Karpas-422 (cell line): Measurements from ENCODE around the gene PDE8B. TPM values are rescaled to one million over a fixed set of nuclear protein-coding genes. Genes with fewer than 3 reads are reported as not detected.

ENCODE experiments used
- DNase-seq: peaks from one replicate; pipeline ENCODE4 v3.0.0-alpha.2; 2015
- H2AFZ ChIP-seq: fragments of 200-600 bp; sonication (generic); 2 replicates; pipeline ENCODE4 v1.6.1; 2014; ENCODE audit warnings: antibody characterized with exemption, low read length, mixed read lengths
- H3K27ac ChIP-seq: fragments of 200-600 bp; sonication (generic); 2 replicates; pipeline ENCODE4 v1.5.1; 2014; ENCODE audit warnings: mild to moderate bottlenecking, low read length, moderate library complexity
- H3K27me3 ChIP-seq: fragments of 200-600 bp; sonication (generic); 2 replicates; pipeline ENCODE4 v1.6.1; 2014; ENCODE audit warnings: low read length, mixed read lengths
- H3K36me3 ChIP-seq: fragments of 200-600 bp; sonication (generic); 2 replicates; pipeline ENCODE4 v1.6.1; 2014; ENCODE audit warnings: low read length, mixed read lengths; ENCODE audit not compliant: insufficient read depth
- H3K4me1 ChIP-seq: fragments of 200-600 bp; sonication (generic); 2 replicates; pipeline ENCODE4 v1.6.1; 2014; ENCODE audit warnings: mild to moderate bottlenecking, low read length, mixed read lengths
- H3K4me2 ChIP-seq: fragments of 200-600 bp; sonication (generic); 2 replicates; pipeline ENCODE4 v1.6.1; 2014; ENCODE audit warnings: low read length, low read depth, mild to moderate bottlenecking; ENCODE audit not compliant: poor library complexity, severe bottlenecking
- H3K4me3 ChIP-seq: fragments of 200-600 bp; sonication (generic); 2 replicates; pipeline ENCODE4 v1.5.1; 2014; ENCODE audit warnings: mild to moderate bottlenecking, antibody characterized with exemption, low read length, mixed read lengths
- H3K79me2 ChIP-seq: fragments of 200-600 bp; sonication (generic); 2 replicates; pipeline ENCODE4 v1.6.1; 2014; ENCODE audit warnings: mild to moderate bottlenecking, low read length, mixed read lengths
- H3K9ac ChIP-seq: fragments of 200-600 bp; sonication (generic); 2 replicates; pipeline ENCODE4 v1.6.0; 2014; ENCODE audit warnings: low read length
- H3K9me2 ChIP-seq: fragments of 200-600 bp; sonication (generic), shearing (Covaris generic); replicated peaks from 2 replicates; pipeline ENCODE4 v1.6.0; 2014; ENCODE audit warnings: mild to moderate bottlenecking, low read length, moderate library complexity; ENCODE audit not compliant: insufficient read depth
- H3K9me3 ChIP-seq: fragments of 300-700, 200-600 bp; sonication (generic); 2 replicates; pipeline ENCODE4 v1.6.1; 2014; ENCODE audit warnings: low read length, mixed read lengths
- H4K20me1 ChIP-seq: fragments of 200-600 bp; sonication (generic); 2 replicates; pipeline ENCODE4 v1.6.1; 2014; ENCODE audit warnings: mild to moderate bottlenecking, antibody characterized with exemption, low read length, low read depth; ENCODE audit not compliant: insufficient read depth
- total RNA-seq: library from RNA; depleted of rRNA; stranded (reverse); fragments of >200 nt; shearing (Covaris generic); gene quantifications from 2 replicates; pipeline ENCODE4 v1.2.3, GENCODE V29; 2014; ENCODE audit warnings: low replicate concordance

The PDE8B gene
- total RNA-seq, 1 experiment from 2014 or later, result 0.15 TPM

DNA sequence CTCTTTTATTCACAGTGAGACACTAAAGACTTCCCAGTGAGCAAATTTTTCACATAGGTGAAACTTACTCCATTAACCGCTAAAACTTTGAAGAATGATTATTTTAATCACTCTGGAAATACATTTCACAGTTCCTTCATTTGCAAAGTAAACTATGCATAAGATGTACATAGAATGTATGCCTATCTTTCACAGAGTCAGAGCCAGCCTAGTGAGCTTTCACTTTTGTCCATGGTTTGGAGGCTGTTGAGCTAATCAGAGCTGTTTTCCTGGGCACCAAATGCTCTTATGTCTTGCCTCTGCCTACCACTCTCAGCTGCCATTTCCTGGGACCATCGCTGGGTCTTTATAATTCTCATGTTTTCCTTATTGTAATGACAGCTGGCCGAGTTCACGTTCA, 67.3 kb downstream of the PDE8B start:
- Histone ChIP-seq H3K36me3 (no peaks in the 10 kb centered on the region), H3K79me2 (no peaks in the 10 kb centered on the region), H3K9ac (no peak overlapping the region)

DNA sequence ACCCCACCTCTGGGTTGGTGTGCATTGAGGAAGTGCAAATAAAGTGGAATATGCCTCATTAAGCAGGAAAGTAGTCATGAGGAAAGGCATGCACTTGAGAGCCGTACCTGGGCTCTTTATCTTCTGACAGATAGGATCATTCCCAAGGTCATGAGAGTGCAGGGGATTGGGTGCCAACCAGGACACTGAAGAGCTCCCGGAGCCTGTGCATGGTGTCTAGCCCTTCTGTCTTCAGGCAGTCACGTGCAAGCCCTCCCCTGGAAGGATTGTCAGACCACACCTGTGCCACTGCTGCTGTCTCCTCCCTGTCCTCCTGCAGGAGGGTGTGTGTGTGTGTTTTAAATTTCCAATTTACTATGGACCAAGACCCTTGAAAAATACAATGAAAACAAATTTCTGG, 69.6 kb downstream of the PDE8B start:
- H3K9ac ChIP-seq, result no peak overlapping the region
- no peak overlapping the region for H3K4me3 ChIP-seq
- H3K79me2 ChIP-seq, result no peaks in the 10 kb centered on the region
- no peak overlapping the region for H2AFZ ChIP-seq
- H3K4me2 ChIP-seq, result no peak overlapping the region
- H3K36me3 ChIP-seq, result no peaks in the 10 kb centered on the region
- H4K20me1 ChIP-seq, result no peaks in the 10 kb centered on the region
- H3K27me3 ChIP-seq, result no peaks in the 10 kb centered on the region
- H3K27ac ChIP-seq, result no peak overlapping the region
- H3K9me2 ChIP-seq, result no peaks in the 10 kb centered on the region
- no peaks in the 10 kb centered on the region for H3K9me3 ChIP-seq
- no peaks in the 10 kb centered on the region for H3K4me1 ChIP-seq
- no peak for DNase-seq

More for the DNA sequence above, 67.3 kb downstream of the PDE8B start:
- Histone ChIP-seq H2AFZ (no peak overlapping the region), H3K9me3 (no peaks in the 10 kb centered on the region), H3K27me3 (no peaks in the 10 kb centered on the region), H3K4me2 (no peak overlapping the region), H3K27ac (no peak overlapping the region), H4K20me1 (no peaks in the 10 kb centered on the region), H3K9me2 (no peaks in the 10 kb centered on the region), H3K4me1 (no peaks in the 10 kb centered on the region), H3K4me3 (no peak overlapping the region)
- DNase-seq, result no peak

DNA sequence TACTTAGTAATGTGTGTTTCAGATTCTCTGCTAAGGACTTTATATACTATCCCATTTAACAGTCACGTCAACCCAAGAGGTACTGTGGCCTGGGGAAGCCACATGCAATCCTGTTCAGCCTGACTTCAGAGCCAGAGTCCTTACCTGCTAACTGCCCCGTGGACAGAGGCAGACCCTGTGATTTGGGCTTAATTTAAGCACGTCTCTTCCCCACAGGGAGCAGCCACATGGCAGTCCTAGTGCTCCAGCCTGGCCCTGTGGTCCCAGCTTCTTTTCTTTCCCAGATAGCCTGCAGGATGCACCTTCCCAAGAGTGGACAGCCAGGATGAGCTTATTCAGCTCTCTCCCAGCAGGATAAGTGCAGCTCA, 71.5 kb downstream of the PDE8B start:
- Histone ChIP-seq H3K9ac (no peak overlapping the region), H3K27me3 (no peaks in the 10 kb centered on the region), H2AFZ (no peak overlapping the region), H3K4me1 (no peaks in the 10 kb centered on the region), H3K27ac (no peak overlapping the region), H3K36me3 (no peaks in the 10 kb centered on the region), H3K4me2 (no peak overlapping the region), H3K79me2 (no peaks in the 10 kb centered on the region), H3K4me3 (no peak overlapping the region), H3K9me3 (no peaks in the 10 kb centered on the region), H3K9me2 (no peaks in the 10 kb centered on the region), H4K20me1 (no peaks in the 10 kb centered on the region)
- no peak for DNase-seq

DNA sequence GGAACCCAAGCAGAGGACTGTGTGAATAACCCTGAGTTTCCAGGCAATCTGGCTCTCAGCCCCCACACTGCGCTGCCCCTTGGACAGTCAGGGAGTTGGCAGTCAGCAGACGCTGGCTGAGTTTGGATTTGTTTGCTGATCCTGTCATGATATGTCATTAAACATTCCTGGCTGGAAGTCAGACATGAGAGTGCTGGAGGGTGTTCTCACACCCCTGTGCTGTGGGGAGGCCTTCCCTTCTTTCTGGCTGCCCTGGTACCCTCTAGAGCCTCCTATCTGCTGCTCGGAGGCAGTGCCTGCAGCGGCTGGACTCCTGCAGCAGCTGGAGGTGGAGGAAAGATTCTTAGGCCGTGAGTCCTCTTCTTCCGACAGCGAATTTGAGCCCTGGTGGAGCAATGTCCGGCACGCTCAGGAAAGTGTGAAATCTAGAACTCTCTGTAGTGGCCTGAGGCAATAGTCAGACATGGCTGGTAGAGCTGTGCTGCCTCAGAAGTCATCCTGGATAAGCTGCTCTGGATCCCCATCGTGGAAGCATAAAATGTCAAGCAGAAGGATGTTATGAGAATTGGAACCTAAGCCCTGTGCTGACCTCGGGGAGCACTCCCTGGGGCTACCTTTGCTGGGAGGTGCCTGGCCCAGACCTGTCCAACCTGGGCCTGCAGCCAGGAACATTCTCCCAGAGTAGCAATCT, 72.0 kb downstream of the PDE8B start:
- Histone ChIP-seq H3K27ac (no peak overlapping the region), H3K4me2 (no peak overlapping the region), H3K9me2 (no peaks in the 10 kb centered on the region), H3K36me3 (no peaks in the 10 kb centered on the region), H4K20me1 (no peaks in the 10 kb centered on the region), H3K4me3 (no peak overlapping the region), H2AFZ (no peak overlapping the region), H3K9ac (no peak overlapping the region), H3K9me3 (no peaks in the 10 kb centered on the region), H3K79me2 (no peaks in the 10 kb centered on the region), H3K27me3 (no peaks in the 10 kb centered on the region), H3K4me1 (no peaks in the 10 kb centered on the region)
- no peak for DNase-seq

DNA sequence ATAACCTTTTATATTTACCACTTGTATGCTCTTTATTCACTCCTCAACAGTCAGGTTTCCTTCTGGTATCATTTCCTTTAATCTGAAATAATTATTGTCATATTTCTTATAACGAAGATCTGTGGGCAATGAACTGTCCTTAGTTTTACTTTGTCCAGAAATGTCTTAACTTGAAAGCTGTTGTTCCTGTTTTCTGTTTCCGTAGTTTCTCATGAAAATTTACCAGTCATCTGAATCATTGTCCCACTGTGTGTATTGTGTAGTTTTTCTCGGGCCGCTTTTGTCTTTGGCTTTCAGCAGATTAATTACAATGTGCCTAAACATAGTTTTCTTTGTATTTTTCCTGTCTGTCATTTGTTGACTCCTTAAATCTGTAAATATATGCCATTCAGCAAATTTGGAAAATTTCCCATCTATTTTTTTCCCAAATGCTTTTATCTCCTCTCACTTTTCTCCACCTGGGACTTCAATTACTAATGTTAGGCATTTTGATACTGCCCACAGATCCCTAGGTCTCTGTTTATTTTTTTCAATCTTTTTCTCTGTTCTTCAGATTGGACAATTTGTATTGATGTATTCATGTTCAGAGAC, 74.9 kb downstream of the PDE8B start:
- Histone ChIP-seq H4K20me1 (no peaks in the 10 kb centered on the region), H3K9ac (no peak overlapping the region), H3K4me3 (no peak overlapping the region), H3K4me1 (no peaks in the 10 kb centered on the region), H3K9me3 (no peaks in the 10 kb centered on the region), H3K79me2 (no peaks in the 10 kb centered on the region), H3K4me2 (no peak overlapping the region), H3K36me3 (no peaks in the 10 kb centered on the region), H2AFZ (no peak overlapping the region), H3K27ac (no peak overlapping the region), H3K9me2 (no peaks in the 10 kb centered on the region), H3K27me3 (no peaks in the 10 kb centered on the region)
- no peak for DNase-seq

DNA sequence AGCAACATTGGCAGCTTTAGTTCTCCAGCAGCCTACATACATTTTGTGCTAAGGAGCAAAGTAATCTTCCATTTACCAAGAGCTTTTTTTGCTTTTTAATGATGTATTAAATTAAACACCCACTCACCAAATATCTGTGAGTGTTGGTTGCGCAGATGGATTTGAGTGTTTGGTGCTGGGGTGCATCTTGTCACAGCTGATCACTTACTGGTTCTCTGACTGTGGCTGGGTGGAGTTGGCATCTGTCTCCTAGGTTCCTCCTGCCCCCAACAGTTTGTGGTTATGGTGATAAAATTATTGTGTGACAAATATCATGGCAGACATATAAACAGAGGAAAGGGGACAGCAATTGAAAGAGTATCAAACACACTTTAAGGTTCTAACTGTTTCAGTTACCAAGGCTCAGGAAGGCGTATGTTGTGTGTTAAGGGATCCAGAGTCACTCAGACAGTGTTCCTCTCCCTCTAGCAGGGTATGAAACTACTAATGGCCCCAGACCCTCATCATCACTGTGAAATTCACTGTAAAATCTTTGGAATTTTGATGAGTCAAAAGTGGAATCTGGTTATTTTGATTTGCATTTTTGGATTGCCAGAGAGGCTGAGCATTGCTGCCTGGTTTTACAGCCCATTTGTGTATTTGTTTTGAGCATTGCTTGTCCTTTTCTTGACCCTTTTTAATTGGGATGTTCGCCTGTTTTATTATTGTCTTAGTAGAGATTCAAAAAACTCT, 81.7 kb downstream of the PDE8B start:
- Histone ChIP-seq H3K79me2 (no peaks in the 10 kb centered on the region), H3K9me3 (no peaks in the 10 kb centered on the region), H3K4me1 (no peaks in the 10 kb centered on the region), H3K4me2 (no peak overlapping the region), H3K36me3 (no peaks in the 10 kb centered on the region), H3K27me3 (no peaks in the 10 kb centered on the region), H2AFZ (no peak overlapping the region), H3K27ac (no peak overlapping the region), H3K9me2 (no peaks in the 10 kb centered on the region; the same call in 1 of the 2 replicates), H3K4me3 (no peak overlapping the region), H3K9ac (no peak overlapping the region), H4K20me1 (no peaks in the 10 kb centered on the region)
- no peak for DNase-seq

DNA sequence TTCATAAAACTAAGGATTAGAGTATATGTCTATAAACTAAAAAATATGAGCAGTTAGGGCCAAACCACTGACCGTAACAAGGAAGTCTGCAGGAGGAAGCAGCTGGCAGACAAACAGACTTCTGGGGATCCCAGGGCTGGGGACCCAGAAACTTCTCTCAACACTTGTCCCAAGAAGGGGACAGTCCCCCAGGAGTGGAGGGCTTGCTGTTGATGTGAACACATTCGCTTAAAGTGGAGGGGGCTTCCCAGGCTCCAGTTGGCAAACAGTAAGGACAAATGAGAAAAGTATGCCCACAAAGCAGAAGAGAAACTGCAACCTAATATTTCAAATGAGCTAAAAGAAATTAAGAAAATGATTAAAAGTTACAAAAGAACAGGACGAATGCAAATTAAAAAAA, 83.7 kb downstream of the PDE8B start:
- Histone ChIP-seq H3K4me2 (no peak overlapping the region), H3K9me3 (no peaks in the 10 kb centered on the region), H2AFZ (no peak overlapping the region), H4K20me1 (no peaks in the 10 kb centered on the region), H3K9me2 (no peaks in the 10 kb centered on the region; the same call in 1 of the 2 replicates), H3K27ac (no peak overlapping the region), H3K79me2 (no peaks in the 10 kb centered on the region), H3K4me3 (no peak overlapping the region), H3K27me3 (no peaks in the 10 kb centered on the region), H3K36me3 (no peaks in the 10 kb centered on the region), H3K9ac (no peak overlapping the region), H3K4me1 (no peaks in the 10 kb centered on the region)
- DNase-seq, result no peak

DNA sequence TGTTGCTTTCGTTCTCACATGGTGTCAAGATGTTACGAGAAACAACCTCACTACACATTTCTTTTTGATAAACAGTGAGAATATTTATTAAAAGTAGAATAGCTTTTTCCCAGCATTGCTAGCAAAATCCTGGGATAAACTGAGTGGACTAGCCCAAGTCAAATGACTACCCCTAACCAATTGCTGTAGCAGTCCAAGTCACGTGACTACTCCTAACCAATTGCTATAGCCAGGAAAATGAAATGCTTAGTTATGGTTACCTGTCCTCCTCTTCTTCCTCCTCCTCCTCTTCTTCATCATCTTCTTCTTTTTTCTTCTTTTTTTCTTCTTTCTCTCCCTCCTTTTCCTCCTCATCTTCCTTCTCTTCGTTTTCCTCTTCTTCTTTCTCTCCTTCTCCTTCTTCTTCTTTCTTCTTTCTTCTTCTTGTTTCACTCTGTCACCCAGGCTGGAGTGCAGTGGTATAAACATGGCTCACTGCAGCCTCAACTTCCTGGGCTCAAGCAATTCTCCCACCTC, 85.4 kb downstream of the PDE8B start:
- Histone ChIP-seq H2AFZ (no peak overlapping the region), H3K27ac (no peak overlapping the region), H3K27me3 (no peaks in the 10 kb centered on the region), H3K36me3 (no peaks in the 10 kb centered on the region), H3K4me1 (no peaks in the 10 kb centered on the region), H3K9me2 (no peaks in the 10 kb centered on the region; the same call in 1 of the 2 replicates), H3K4me2 (no peak overlapping the region), H3K9ac (no peak overlapping the region), H3K79me2 (no peaks in the 10 kb centered on the region), H3K9me3 (no peaks in the 10 kb centered on the region), H3K4me3 (no peak overlapping the region), H4K20me1 (no peaks in the 10 kb centered on the region)
- DNase-seq, result no peak
